HuH-7 (cell line): ENCODE measurements around the gene TASOR.
"Not testable (repeated sequence)": the region's sequence is repeated elsewhere in the genome, so short reads cannot be mapped to it uniquely, and the experiment has no call there.

Experiments used
- DNase-seq: peaks from one replicate; pipeline ENCODE4 v3.0.0; 2011; ENCODE audit warnings: low spot score

Gene TASOR

GRCh38 chr3:56683122-56683817, at the start of gene TASOR:
TASOR (minus strand) TSS chr3:56683265; CDS start chr3:56683006, 259 bp downstream.
- peak; percentile 72 for DNase-seq

- DNase-seq, result no peak
Measured at GRCh38 chr3:56732109-56732508, 49.0 kb upstream of the TASOR start.

- no peak for DNase-seq
Measured at GRCh38 chr3:56725175-56725574, 42.1 kb upstream of the TASOR start.

- DNase-seq, result no peak
Measured at GRCh38 chr3:56724676-56725075, 41.6 kb upstream of the TASOR start.

- no peak for DNase-seq
Measured at GRCh38 chr3:56720849-56721248, 37.8 kb upstream of the TASOR start.

- not testable (repeated sequence) for DNase-seq
Measured at GRCh38 chr3:56718809-56719208, 35.7 kb upstream of the TASOR start.

- DNase-seq, result no peak
Measured at GRCh38 chr3:56711344-56711743, 28.3 kb upstream of the TASOR start.

GRCh38 chr3:56707412-56707811, 24.3 kb upstream of the TASOR start:
- DNase-seq, result not testable (repeated sequence)

- DNase-seq, result no peak
Measured at GRCh38 chr3:56706629-56707028, 23.6 kb upstream of the TASOR start.

- no peak for DNase-seq
Measured at GRCh38 chr3:56704706-56705105, 21.6 kb upstream of the TASOR start.

GRCh38 chr3:56702490-56703315, 19.6 kb upstream of the TASOR start:
- peak; percentile 13 for DNase-seq

- no peak for DNase-seq
Measured at GRCh38 chr3:56700151-56700550, 17.1 kb upstream of the TASOR start.

GRCh38 chr3:56694867-56695683, 12.0 kb upstream of the TASOR start:
- no peak for DNase-seq

- no peak for DNase-seq
Measured at GRCh38 chr3:56693750-56694149, 10.7 kb upstream of the TASOR start.

GRCh38 chr3:56692520-56693433, 9.7 kb upstream of the TASOR start:
- DNase-seq, result not testable (repeated sequence)

- DNase-seq, result not testable (repeated sequence)
Measured at GRCh38 chr3:56692001-56692365, 8.9 kb upstream of the TASOR start.

- DNase-seq, result no peak
Measured at GRCh38 chr3:56691165-56692000, 8.3 kb upstream of the TASOR start.

GRCh38 chr3:56689303-56689702, 6.2 kb upstream of the TASOR start:
- no peak for DNase-seq

- no peak for DNase-seq
Measured at GRCh38 chr3:56688191-56688590, 5.1 kb upstream of the TASOR start.

- no peak for DNase-seq
Measured at GRCh38 chr3:56684029-56684428, 964 bp upstream of the TASOR start.
